GM21528 (cell line): ENCODE measurements around the gene NQO2.
"Not testable (repeated sequence)": the region's sequence is repeated elsewhere in the genome, so short reads cannot be mapped to it uniquely, and the experiment has no call there.

ENCODE experiments used
- ATAC-seq: cut with Tn5 transposase; IDR thresholded peaks from one replicate; pipeline ENCODE4 v1.9.1; 2021; ENCODE audit warnings: mild to moderate bottlenecking, moderate library complexity; ENCODE audit not compliant: unreplicated experiment, low FRiP score

Gene NQO2

DNA sequence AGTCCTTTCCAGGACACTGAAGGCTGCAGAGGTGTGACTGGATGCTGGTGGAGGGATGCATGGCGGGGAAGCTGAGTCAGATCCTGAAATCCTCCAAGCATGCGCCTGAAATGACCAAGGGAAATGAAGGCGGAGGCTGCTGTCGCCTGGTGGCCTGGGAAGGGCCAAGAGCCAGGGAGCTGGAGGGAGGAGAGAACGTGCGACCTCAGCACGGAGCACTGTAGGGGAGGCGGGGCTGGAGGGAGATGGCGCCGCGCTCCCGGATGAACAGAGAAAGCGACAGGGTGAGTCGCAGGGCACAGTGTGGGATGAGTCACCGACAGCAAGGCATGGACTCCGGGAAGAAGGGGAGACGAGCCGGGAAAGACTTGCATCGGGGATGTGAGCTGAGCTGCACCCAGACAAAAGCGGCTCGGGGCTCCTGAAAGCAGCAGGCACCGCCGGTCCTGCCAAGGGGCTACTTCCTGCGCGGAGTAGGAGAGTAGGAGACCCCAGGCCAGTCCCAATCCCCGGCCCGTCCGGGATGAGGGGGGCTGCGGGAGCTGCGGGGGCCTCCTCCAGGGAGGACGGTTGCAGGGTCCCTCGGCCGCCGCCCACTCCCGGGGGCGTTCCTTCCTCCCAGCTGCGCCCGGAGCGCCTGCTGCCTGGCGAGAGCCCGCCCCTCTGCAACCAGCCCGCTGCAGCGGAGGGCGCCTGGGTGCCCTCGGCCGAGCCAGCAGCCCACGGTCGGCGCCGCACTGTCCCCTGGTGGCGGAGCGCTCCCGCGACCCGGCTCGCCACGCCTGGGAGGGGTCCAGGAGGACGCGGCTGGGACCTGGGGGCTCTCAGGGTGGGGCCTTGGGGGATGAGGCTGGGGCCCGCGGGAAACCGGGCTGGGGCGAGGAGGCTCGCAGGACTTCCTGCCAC, 11.0 kb upstream of the NQO2 start:
- peak; percentile 65 for ATAC-seq

- peak; percentile 60 for ATAC-seq
Observed at GRCh38 chr6:2989332-2990247, 10.1 kb upstream of the NQO2 start.

DNA sequence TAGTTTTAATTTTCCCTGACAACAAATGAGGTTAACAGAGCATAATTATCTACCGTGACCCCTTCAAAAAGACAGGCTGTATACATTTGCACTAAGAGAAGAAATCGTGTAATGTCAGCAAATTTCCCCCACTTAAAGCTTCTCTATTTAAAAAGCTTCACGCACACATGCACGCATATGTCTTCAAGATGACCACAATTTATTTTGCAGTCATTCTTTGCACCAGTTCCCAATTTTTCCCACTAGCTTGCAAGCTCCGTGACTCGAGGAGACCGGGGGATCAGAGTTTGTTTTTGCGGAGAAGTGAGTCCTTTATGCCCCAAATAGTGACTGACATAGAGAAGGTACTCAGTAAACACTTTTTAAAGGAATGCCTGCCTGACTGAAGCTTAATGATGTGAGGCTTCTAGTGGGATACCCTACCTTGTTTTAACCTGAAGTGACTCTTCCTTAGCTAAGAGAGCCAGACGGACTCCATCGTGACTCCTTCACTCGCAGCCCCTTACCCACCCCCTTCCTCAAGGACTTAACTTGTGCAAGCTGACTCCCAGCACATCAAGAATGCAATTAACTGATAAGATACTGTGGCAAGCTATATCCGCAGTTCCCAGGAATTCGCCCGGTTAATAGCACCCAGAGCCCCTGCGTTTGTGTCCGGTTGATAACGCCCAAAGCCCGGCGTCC, 9.3 kb upstream of the NQO2 start:
- no peak for ATAC-seq

GRCh38 chr6:2990932-2991506, 8.7 kb upstream of the NQO2 start:
- no peak for ATAC-seq

DNA sequence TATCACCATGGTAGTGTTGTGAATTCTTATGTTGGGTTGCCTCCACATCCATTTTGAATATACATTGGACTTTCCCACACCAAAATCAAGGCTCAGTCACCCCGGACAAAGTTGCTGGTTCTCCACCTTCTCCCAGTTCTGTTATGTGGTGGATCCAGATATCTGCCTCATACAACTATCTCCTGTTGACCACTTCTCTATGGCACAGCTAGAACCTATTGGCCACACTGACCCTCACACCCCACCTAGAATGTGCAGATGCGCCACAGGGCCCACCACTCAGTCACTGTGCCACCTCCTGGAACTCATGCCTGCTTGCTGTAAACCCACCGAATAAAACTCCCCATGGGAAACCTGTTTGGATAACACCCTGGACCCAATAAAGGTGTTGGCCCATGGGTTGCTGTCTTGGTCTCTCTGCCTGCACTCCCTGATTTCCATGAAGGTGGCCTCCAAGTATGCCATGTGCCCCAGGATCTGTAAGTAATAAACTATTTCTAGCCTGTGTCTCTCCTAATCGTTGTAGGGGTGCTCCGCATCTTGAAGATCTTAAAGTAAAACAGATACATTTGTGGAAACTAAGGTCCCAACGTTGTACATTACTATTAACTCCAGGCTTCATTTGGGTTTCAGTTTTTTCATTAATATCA, 7.2 kb upstream of the NQO2 start:
- ATAC-seq: no peak

DNA sequence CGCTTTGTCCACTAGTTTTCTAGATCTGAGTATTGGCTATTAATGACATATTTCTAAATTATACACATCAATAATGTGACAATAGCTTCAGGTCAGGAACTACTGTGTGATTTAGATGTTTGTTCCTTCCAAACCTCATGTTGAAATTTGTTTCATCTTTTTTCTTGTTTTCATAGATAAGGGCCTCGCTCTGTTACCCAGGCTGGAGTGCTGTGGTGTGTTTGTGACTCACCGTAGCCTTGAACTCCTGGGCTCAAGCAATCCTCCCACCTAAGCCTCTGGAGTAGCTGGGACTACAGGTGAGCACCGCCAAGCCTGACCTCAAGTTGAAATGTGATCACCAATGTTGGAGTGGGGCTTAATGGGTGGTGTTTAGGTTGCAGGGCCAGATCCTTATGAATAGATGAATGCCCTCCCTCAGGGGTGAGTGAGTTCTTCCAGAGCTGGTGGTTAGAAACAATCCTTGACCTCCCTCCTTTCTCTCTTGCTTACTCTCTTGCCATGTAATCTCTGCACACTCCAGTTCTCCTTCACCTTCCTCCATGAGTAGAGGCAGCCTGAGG, 5.9 kb upstream of the NQO2 start:
- no peak for ATAC-seq

DNA sequence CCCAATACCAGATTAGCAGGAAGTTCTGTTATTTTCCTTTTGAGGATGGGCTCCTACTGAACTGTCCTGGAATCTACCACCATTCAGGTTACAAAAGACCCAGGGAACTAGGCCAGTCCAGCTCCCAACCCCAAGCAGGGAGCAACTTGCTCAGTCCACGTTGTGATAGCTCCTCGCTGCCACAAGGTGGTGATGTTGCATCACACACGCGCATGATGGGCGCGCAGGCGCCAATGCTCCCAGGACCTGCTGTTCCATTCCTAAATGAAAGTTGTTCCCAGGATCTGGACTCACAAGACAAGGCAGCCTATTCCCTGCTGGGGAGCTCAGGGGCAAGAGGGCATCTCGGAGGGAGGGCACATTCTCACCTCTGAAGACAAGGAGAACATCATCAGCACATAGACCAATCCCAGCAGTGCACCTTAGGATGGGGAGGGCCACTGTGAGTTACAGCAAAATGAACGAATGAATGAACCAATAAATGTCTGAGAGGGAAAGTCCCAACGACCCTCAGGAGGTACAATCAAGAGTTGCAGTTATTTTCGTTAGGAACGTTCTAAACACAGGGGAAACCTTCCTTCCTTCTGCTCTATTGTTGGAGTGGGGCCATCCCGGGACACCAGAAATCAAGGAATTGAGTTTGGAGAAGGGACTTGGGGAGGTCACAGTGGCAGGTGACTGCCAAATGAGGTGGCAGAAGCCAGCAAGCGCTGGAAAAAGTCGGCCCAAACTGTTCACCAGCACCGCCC, 1.3 kb upstream of the NQO2 start:
- peak; percentile 44 for ATAC-seq

DNA sequence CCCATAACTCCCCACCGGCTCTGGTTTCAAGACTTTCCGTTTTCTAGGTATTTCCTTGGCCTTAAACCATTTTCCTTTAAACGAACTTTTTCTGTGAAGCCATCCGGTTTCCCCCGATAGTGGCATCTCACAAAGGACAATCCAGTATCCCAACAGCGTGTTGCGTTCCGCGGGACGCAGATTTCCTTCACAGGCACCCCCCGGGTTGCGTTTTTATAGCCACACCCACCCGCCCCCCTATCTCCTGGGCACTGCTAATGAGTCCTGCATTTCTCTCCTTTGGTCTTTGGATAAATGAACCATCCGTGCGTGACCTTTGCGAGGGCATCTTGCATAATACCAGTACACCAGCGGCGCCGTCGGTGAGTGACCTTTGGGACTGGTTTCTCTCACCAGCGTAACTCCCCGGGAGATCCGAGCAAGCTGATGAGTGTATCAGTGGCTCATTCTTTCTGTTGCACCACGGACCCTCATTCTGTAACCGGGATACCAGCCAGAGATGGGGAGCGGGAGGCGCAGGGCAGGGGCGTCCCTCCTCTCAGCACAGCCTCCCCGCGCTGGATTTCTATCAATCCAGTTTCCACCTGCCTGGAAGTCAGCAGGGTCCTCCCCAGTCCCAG, 586 bp upstream of the NQO2 start:
- ATAC-seq: peak; percentile 3

GRCh38 chr6:3001146-3001772, 1.6 kb downstream of the NQO2 start:
- ATAC-seq: no peak

DNA sequence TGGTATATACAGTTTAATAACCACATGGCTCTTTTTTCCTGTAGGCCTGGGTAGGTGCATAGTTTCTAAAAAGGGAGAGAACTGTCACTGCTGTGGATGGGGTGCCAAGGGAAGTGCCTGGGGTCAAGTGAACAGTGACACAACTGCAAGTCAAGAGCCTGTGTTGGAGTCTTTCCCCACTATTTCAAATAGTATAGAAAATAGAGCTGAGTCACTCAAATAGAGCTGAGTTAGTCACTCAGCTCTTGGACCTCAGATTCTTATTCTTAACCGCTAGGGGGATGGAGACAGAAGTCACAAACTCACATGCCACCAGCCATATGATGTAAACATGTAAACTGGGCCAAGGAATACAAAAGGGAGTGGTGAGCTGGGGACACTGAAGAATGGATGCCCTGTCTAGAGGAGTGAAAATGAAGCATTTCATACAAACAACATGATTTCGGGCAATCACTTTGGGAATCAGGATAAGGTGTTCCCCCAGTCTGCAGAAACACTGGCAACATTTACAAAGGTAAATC, 2.1 kb downstream of the NQO2 start:
- no peak for ATAC-seq

- ATAC-seq: not testable (repeated sequence)
Observed at GRCh38 chr6:3003226-3003625, 3.5 kb downstream of the NQO2 start.

- no peak for ATAC-seq
Observed at GRCh38 chr6:3005077-3005476, 5.4 kb downstream of the NQO2 start.

DNA sequence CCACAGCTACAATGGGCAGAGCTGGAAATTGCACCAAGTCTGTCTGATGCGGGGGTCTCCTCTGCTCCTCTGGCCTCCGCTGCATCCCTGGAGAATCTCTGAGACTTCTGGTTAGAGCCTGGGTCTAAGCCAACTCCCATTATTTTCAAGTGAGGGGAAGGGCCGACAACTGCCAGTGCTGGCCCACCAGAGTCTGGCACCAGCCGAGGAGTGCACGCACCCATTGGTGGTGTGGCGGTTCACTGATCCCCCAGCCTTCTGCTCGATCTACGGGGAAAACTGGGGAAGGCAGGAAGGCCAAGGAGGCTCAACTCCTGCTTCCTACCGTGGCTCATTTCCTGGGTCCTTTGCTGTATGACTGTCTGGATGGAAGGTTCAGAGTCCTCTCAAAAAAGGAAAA, 6.2 kb downstream of the NQO2 start:
- no peak for ATAC-seq

DNA sequence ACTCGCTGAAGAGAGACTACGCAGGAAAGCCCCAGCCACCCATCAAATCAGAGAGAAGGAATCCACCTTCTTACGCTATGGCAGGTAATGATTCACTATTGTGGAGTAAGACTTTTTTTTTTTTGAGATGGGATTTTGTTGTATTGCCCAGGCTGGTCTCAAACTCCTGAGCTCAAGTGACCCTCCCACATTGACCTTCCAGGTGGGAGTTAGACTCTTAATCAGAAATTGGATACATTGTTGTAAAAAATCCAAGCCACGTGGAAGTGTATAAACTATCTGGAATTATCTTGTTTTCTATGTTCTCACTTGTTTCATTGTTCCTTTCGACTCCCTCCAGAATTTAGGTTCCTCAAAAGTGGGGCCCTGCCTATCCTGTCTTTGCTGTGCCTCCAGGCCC, 6.8 kb downstream of the NQO2 start:
- no peak for ATAC-seq

DNA sequence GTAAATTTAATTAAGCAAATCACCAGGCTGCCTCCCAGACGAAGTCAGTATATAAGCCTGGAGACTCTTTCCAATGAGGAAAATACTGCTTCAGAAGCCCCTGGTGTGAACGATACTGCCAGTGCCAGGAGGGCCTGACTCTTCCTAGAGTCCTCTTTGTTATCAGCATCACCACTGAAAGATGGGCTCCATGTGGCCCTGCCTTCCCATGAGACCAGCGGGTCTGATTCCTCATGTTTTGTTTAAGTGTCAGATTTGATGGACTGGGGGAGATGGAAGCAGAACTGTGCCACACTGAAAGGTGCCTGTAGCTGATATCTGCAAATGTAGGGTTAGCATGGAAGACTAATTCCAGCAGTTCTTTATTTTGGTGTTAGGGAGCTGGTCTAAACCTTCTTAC, 7.9 kb downstream of the NQO2 start:
- ATAC-seq: no peak

DNA sequence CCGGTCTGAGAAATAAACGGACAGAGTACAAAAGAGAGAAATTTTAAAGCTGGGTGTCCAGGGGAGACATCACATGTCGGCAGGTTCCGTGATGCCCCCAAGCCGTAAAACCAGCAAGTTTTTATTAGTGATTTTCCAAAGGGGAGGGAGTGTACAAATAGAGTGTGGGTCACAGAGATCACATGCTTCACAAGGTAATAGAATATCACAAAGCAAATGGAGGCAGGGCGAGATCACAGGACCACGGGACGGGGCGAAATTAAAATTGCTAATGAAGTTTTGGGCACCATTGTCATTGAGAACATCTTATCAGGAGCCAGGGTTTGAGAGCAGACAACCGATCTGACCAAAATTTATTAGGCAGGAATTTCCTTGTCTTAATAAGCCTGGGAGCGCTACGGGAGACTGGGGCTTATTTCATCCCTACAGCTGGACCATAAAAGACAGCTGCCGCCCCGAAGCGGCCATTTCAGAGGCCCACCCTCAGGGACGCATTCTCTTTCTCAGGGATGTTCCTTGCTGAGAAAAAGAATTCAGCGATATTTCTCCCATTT, 9.1 kb downstream of the NQO2 start:
- not testable (repeated sequence) for ATAC-seq

DNA sequence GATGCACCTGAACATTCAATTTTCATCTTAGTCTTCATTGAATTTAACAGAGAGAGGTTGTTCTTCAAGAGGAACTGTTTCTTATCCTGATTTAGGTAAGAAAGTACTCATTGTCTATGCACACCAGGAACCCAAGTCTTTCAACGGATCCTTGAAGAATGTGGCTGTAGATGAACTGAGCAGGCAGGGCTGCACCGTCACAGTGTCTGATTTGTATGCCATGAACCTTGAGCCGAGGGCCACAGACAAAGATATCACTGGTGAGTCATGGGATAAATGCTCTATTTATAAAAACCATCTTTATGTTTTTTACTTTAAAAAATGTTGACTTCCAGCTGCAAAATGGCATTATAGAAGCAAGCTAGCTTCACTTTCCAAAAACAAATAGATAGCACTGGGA, 10.2 kb downstream of the NQO2 start:
- ATAC-seq: no peak

GRCh38 chr6:3011158-3011557, 11.5 kb downstream of the NQO2 start:
- no peak for ATAC-seq
